HG03108 (cell line): Measurements from ENCODE around the gene CLTA.

Experiments
- ATAC-seq: cut with Tn5 transposase; IDR thresholded peaks from one replicate; pipeline ENCODE4 v1.9.1; 2021; ENCODE audit warnings: moderate library complexity; ENCODE audit not compliant: unreplicated experiment

The CLTA gene, protein sequence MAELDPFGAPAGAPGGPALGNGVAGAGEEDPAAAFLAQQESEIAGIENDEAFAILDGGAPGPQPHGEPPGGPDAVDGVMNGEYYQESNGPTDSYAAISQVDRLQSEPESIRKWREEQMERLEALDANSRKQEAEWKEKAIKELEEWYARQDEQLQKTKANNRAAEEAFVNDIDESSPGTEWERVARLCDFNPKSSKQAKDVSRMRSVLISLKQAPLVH

DNA sequence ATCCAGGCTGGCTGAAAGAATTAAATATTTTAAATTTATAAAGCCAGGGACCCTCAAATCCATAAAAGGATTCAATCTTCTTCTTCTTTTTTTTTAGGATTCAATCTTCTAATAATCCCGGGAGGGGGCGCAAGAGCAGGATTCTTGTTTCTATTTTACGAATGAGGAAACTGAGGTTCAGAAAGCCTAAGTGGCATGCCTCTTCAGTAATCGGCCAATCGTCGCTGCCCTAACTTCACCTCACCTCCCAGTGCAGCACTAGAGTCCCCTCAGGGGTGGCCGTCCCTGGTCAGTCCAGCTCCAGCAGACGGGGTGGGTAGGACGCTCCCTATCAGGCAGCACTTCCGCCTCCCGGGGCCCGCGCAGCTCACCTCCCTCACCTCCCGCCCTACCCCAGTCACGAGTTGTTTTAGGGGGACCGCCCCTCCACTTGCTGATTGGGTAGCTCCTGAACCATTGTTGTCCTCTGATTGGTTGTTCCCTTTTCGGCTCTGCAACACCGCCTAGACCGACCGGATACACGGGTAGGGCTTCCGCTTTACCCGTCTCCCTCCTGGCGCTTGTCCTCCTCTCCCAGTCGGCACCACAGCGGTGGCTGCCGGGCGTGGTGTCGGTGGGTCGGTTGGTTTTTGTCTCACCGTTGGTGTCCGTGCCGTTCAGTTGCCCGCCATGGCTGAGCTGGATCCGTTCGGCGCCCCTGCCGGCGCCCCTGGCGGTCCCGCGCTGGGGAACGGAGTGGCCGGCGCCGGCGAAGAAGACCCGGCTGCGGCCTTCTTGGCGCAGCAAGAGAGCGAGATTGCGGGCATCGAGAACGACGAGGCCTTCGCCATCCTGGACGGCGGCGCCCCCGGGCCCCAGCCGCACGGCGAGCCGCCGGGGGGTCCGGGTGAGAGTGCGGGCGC is at the start of gene CLTA:
TSS of gene CLTA (plus strand) at position 534 of the 902 bp plus-strand sequence. CDS start at position 670, 136 bp downstream.
- peak; percentile 97 for ATAC-seq

DNA sequence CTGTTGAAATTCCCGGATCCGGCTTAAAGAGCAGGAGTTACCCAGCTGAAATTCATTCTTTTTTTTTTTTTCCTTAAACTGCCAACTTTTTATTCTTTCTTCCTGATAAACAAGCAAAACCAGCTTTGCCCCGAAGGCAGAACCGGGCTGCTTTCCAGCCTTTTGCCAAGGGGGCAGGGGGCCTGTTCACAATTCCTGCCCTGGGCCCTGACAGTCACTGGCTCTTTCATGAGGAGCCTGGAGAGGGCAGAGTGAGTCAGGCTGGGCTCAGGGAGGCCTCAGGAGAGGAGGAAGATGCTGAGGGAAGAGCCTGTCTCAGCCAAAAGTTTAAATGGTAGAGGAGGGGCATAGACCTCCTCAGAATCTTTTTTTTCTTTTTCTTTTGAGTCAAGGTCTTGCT is 49.4 kb upstream of the CLTA start:
- no peak for ATAC-seq

DNA sequence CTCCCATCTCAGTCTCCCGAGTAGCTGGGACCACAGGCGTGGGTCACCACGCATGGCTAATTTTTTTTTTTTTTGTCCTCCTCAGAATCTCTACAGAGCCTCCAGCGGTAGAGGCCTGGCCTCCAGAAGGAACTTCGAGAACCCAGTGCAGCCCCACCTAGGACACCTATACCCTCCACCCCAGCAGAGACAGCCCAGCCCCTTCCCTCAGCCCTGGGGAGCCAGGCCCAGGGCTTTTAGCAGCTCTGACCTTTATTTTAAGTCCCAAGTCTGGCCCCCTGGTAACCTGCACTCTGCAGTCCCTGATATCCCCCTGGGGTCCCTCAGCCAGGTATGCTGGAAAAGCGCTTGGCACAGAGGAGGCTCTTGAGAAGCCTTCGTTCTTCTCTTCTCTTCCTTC is 49.0 kb upstream of the CLTA start:
- no peak for ATAC-seq

DNA sequence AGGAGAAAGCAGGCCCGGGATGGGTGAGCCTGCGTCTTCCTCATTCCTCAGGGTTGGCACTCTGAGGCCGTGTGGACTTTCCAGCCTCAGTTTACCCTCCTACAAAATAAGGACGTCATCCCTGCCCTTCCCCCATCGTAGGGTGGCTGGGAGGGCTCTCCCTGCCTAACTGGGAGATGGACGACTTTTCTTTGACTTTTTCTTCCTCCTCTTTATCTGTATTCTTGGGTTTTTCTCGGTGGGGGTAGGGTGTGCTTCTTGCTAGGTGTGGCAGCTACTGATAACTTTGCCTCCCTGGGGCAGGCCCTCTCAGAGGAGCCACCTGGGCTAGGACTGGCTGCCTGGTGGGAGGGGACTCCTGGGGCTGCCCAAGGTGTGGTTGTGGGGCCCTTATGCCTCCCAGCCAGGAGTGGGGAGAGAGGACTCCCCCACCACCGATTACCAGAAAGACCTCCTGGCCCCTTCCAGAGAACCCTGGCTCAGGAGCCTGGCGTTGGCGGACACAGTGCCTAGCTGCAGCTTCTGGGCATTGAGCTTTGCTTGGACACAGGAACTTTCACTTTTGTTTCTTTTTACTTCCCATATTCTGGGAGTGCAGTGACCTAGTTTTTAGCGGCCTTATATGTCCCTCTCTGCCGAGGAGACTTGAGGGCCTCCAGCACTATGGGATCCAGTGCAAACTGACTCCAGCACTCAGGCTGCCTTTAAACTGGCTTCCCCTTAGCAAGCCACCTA is 48.0 kb upstream of the CLTA start:
- no peak for ATAC-seq

DNA sequence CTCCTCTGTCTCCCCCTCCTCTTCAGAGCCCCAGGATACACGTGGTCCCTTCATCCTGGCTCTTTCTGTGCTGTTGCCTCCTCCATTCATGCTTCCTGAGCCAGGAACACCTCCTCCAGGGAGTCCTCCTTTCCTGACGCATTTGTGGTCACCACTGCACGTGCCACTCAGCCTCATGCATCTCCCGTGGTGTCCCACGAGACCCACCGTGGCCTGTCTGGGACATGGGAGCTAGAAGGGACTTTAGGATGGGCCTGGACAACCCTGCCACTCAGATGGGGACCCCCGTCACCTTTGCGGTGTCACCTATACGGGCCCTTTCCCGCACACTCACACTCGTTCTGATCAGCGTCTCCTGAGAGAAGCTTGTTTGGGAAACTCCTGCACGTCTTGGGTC is 47.5 kb upstream of the CLTA start:
- ATAC-seq, result no peak

DNA sequence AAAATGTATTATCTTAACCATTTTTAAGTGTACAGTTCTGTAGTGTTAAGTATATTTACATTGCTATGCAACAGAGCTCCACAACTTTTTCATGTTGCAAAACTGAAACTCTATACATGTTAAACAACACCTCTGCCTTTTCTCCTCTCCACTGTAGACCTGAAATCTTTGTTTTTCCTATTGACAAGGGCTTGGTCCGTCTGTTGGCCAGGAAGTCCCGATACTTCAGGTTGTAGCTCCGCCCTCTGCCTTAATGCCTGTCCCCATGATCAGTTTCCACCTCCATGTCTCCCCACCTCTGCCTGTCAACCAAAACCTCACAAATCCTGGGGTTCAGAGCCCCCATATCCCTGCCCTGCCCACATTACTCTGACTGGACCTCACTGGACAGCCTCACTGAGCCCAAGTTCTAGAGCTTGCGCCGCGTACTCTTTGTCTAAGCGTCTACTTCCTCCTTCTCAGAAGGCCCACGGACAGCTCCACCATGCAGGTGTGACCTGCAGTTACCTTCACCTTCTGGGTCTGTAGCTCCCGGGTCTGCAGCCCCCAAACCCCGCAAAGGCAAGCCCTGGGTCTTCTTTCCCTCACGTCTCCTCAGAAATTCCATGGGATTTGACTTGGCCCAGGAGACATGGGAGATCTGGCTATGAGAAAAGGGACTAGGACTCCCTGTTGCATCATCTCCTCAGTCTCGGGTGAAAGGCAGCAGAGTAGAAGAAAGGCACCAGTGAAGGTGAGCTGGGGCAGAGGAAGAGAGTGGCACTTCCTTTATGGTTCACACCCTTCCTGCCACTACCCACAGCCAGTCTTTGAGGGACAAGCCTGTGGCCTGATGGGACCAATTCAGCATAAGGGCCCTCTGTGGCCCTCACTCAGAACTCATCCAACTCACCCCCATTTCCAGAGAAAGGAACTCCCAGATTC is 46.1 kb upstream of the CLTA start:
- ATAC-seq, result peak; percentile 29

DNA sequence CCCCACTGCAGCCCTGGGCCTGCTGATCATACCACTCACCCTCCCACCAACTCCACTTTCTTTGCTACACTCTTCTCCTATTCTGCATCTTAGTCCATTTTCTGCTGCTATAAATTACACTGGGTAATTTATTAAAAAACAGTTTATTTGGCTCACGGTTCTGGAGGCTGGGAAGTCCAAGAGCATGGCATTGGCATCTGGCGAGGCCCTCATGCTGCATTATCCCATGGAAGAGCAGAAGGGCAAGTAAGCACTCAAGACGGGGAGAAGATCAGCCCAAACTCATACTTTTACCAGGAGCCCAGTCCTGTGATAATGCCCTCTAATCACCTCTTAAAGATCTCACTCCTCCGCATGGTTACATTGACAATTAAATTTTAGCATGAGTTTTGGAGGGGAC is 44.8 kb upstream of the CLTA start:
- ATAC-seq, result no peak

DNA sequence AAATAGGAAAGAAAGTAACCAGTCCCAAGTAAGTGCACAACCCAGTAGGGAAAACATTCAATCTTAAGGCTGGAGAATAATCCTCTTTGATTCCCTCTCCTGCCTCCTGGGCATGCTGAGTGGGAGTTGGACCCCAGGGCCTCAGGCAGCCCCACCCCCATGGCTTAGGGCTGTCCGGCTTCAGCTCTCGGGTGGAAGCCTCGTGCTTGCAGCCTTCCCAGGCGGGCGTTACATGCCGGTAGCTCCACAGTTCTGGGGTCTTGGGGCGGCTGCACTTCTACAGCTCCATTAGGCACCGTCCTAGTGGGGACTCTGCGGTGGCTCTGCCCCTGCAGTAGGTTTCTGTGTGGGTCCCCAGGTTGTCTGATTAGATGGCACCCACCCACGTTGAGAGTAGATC is 44.1 kb upstream of the CLTA start:
- no peak for ATAC-seq

DNA sequence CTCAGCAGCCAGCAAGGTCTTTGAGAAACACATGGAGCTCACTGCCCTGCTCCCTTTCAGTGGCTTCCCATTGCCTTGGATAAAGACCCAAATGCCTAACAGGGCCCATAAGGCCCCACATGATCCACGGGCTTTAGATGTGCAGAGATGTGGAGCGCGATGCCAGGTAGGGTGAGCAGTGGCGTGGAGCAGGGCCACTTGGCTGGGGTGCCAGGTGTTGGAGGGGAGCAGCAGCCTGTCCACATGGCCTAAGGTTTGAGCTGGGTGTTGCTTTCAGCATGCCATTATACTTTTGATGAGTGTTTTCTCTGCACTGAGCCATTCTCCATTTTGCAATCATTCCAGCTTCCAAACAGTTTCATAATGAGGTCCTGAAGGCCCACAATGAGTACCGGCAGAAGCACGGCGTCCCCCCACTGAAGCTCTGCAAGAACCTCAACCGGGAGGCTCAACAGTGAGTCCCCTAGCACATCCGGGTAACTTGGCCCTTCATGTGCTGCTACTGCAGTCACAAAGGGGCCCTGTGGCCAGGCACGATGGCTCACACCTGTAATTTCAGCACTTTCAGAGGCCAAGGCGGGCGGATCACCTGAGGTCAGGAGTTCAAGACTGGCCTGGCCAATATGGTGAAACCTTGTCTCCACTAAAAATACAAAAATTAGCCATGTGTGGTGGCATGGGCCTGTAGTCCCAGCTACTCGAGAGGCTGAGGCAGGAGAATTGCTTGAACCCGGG is 43.1 kb upstream of the CLTA start:
- ATAC-seq, result no peak

DNA sequence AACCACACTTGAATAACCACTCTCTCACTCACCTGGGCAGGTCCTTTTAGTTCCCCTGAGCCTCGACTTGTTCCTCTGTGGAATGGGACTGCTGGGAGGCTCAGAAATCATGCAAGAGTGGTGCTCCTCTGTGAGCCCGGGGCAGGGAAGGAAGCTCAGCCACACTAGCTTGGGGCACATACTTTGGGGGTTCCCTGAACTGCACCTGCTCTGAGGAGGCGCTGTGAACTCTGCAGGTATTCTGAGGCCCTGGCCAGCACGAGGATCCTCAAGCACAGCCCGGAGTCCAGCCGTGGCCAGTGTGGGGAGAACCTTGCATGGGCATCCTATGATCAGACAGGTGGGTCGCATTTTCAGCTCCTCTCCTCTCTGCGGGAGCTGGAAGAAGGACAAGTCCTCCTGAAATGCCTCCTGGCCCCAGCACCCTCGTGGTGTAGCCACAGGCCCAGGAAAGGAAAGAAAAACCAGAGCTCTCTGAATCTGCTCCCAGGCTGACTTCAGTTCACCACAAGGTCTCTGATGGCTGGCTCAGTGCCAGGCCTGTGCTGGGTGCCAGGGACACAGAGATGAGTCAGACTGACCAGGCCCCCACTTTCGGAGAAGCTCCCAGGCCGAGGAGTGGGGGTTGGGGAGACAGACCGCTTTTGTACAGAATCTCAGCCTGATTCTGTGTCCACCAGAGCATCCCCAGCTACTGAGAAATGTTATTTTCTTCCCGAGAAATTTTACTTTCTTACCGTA is 42.2 kb upstream of the CLTA start:
- ATAC-seq, result peak; percentile 38

DNA sequence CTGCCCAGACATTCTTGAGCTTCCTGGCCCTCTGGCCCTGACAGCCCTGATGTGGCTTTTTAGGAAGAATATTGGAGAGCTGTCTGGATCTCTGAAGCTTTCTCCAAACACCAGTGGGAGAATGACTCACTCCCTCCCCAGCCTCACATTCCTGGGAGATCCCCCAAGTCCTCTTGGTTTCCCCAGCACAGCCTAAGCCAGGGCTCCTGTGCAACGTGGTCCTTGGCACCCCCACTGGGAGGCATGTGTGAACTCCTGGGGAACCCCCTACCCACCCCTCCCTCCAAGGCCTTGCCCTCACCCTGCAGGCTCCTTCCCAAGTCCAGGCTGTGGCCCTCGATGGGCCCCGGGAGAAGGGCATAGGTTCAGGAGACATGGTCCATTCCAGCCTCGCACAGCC is 41.5 kb upstream of the CLTA start:
- ATAC-seq, result no peak

DNA sequence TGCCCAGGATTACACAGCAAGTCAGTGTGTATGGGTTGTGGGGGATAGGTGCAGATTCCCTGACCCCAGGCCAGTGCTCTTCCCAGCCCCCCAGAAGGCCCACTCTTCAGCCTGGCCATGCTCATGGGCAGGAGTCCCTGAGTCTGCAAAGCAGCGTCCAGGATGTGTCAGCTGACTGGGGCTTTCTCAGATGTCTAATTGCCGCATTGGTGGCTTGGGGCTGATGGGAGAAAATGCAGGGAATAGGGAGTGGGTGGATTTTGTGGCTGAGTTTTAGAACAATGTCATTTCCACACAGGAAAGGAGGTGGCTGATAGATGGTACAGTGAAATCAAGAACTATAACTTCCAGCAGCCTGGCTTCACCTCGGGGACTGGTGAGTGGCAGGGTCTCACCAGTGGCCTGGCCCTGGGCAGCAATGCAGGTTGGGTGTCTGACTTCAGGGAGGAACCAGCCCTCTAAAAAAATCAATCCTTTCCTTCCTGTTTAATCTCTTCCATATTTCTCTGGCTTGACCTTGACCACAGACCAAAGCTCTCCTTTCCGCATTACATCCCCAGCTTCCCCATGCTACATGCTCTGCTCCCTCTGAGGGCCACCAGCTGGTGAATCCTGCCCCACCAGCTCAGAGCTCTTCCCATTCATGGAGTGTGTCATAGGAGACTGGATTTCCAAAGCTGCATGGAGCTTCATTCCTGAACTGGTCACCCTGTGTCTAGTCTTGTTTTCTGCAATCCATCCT is 40.0 kb upstream of the CLTA start:
- no peak for ATAC-seq

DNA sequence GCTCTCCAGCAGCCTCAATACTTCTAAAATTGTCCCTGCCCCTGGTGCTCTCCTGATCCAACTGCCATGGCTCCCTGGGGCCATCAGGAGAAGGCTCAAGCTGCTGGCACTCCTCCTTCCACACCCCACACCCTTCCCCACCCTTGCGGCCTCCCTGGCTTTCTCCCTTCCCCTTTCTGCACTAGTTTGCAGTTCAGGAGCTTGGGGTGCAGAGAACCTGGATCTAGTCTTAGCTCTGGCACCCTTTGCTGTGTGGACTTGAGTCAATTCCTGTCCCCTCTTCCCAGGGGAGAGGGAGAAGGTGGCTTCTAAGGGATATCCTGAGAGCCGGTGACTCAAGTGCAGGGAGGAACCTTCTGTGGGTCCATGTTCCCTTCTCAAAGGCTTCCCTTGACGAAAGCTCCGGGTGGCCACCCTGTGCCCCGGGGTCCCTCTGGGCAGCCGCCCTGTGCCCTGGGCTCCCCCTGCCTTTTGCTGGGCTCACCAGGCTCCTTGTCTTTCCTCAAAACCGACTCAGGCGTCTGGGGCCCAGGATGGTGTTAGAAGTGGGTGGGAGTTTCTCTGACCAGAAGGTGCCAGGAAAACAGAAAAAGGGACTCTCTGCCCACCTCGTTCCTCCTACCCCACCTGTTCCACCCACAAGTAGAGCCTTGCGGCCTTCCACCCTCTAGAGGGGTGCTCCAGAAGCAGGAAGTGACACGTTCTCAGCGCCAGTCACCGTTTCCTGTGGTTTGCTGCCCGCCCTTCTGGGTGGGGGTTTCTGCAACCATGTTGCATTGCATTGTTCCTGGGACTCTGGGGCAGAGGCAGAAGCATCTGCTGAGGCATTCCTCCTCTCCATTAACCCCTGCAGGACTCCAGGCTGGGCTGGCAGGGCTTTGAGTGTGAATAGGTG is 39.2 kb upstream of the CLTA start:
- peak; percentile 85 for ATAC-seq

DNA sequence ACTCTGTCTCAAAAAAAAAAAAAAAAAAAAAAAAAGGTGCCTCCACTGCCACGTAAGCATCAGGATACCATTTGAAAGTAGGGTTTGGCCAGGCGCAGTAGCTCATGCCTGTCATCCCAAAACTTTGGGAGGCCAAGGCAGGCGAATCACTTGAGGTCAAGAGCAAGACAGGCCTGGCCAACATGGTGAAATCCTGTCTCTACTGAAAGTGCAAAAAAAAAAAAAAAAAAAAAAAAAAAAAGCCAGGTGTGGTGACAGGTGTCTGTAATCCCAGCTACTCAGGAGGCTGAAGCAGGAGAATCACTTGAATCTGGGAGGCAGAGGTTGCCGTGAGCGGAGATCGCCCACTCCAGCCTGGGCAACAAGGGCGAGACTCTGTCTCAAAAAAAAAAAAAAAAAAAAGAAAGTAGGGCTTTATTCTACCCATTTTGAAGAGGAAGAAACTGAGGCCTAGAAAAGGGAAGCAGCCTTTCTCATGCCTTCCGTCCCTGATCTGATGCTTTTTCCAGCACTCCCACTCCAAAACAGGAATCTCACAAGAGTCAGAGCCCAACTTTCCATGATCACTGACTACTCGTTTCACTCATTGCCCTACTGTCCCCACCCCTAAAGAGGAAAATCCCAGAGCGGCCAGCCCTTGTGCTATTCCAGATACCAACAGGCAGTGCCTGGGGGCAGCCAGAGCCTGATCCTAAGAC is 37.8 kb upstream of the CLTA start:
- no peak for ATAC-seq

DNA sequence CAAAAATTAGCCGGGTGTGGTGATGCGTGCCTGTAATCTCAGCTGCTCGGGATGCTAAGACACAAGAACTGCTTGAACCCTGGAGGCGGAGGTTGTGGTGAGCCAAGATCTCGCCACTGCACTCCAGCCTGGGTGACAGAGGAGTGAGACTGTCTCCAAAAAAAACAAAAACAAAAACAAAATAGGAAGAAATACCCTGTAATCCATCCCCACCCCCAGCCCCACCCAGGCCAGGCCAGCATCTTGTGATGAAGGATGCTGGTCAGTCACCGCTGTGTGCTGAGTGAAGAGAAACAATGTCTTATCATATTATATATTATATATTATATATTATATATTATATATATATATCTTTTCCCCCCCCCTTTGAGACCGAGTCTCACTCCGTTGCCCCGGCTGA is 37.0 kb upstream of the CLTA start:
- no peak for ATAC-seq

DNA sequence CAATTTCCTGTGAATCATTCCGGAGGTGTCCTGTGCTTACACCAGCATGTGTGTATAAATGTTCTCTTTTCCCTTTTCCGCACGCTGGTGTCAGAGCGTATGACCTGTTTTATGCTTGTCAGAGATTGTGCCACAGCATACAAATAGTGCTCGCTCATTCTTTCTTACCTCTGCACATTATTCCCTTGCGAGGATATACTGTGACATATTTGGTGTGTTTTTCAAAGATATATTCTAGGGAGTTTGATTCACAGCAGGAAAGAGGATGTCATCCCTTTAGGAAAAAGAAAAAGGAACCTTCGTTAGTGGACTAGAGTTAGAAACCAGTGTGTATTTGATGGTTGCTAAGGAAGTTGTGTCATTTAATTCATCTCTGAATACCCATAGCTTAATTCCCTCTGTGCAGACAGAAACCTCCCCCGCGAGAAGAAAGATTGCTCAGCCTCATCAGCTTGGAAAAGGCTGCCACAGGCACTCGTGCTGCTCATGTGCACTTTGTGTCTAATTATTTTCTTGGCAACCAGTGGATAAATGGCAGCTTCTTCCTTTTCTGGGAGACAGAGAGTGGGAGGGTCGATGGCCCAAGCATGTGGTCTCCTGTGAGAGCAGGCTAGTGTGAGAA is 36.3 kb upstream of the CLTA start:
- ATAC-seq, result no peak

DNA sequence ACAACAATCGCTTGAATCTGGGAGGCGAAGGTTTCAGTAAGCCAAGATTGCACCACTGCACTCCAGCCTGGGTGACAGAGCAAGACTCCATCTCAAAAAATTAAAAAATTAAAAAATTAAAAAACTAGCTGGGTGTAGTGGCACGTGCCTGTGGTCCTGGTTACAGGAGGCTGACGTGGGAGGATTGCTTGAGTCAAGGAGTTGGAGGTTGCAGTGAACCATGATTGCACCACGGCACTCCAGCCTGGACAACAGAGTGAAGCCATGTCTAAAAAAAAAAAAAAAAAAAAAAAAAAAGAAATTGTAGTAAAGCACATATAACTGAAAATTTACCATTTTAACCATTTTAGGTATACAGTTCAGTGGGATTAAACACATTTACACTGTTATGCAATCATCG is 34.6 kb upstream of the CLTA start:
- ATAC-seq, result no peak
